IMR-90 (cell line): ENCODE data around the gene BEAN1. TPM values are rescaled to one million over a fixed set of nuclear protein-coding genes. Genes with fewer than 3 reads are reported as not detected.

ENCODE experiments used
- ATAC-seq: fragments of 200-7000 bp; cut with Tn5 transposase; 2 replicates; pipeline ENCODE4 v1.9.1; 2020; ENCODE audit warnings: low read depth, mild to moderate bottlenecking, moderate library complexity
- BruUV-seq: library from RNA; stranded (reverse); fragments of 400-500 nt; replicated peaks from 2 replicates; lab custom pipeline; 2021; lab: Mats Ljungman, UMichigan
- CTCF ChIA-PET: fragments of 300-600 bp; formaldehyde crosslinking; extraction: SDS; loops from one replicate; lab custom pipeline; 2021; ENCODE audit warnings: antibody characterized with exemption; lab: Yijun Ruan, JAX
- POLR2A ChIA-PET: fragments of 300-600 bp; sonication (Branson Sonifier 250); formaldehyde crosslinking; loops from one replicate; lab custom pipeline; 2022; ENCODE audit warnings: antibody characterized with exemption; ENCODE audit not compliant: unreplicated experiment; lab: Charles Lee
- DNase-seq: peaks from one replicate; pipeline ENCODE4 v3.0.0; 2013
- H2AFZ ChIP-seq: replicated peaks from 2 replicates; pipeline ENCODE3; 2013; ENCODE audit warnings: low read length, mild to moderate bottlenecking; ENCODE audit not compliant: poor library complexity
- H2AK5ac ChIP-seq: 2 replicates; pipeline ENCODE4 v1.6.1; 2013; ENCODE audit warnings: low read depth, low read length, inconsistent platforms
- H2AK9ac ChIP-seq: replicated peaks from 2 replicates; pipeline ENCODE3; 2013; ENCODE audit warnings: mild to moderate bottlenecking, low read depth, low read length, moderate library complexity; ENCODE audit not compliant: poor library complexity
- H2BK120ac ChIP-seq: 2 replicates; pipeline ENCODE4 v1.6.1; 2013; ENCODE audit warnings: low read depth, low read length, inconsistent platforms
- H2BK15ac ChIP-seq: 3 replicates; pipeline ENCODE4 v1.6.1; 2013; ENCODE audit warnings: low read depth, low read length, inconsistent platforms
- H2BK20ac ChIP-seq: 2 replicates; pipeline ENCODE4 v1.6.1; 2013; ENCODE audit warnings: low read depth, mild to moderate bottlenecking, inconsistent platforms, low read length, moderate library complexity
- H2BK5ac ChIP-seq: 2 replicates; pipeline ENCODE4 v1.6.1; 2013; ENCODE audit warnings: mild to moderate bottlenecking, low read depth, low read length, inconsistent platforms; ENCODE audit not compliant: poor library complexity, severe bottlenecking
- H3K14ac ChIP-seq: replicated peaks from 2 replicates; pipeline ENCODE4 v1.6.1; 2013; ENCODE audit warnings: low read depth, low read length, inconsistent platforms
- H3K18ac ChIP-seq: 2 replicates; pipeline ENCODE4 v1.6.1; 2013; ENCODE audit warnings: low read depth, low read length, control low read depth
- H3K23ac ChIP-seq: 2 replicates; pipeline ENCODE4 v1.6.1; 2013; ENCODE audit warnings: low read depth, low read length, inconsistent platforms
- H3K27ac ChIP-seq: 2 replicates; pipeline ENCODE4 v1.5.1; 2013; ENCODE audit warnings: mild to moderate bottlenecking, control low read depth, low read length; ENCODE audit not compliant: insufficient read depth
- H3K27me3 ChIP-seq: 2 replicates; pipeline ENCODE4 v1.6.1; 2013; ENCODE audit warnings: low read length; ENCODE audit not compliant: control insufficient read depth, insufficient read depth
- H3K36me3 ChIP-seq: 2 replicates; pipeline ENCODE4 v1.6.1; 2013; ENCODE audit warnings: low read length, mixed read lengths; ENCODE audit not compliant: control insufficient read depth, insufficient read depth
- H3K4ac ChIP-seq: 2 replicates; pipeline ENCODE4 v1.6.1; 2013; ENCODE audit warnings: low read depth, low read length, inconsistent platforms
- H3K4me1 ChIP-seq: 2 replicates; pipeline ENCODE4 v1.6.1; 2013; ENCODE audit warnings: low read length, mixed read lengths; ENCODE audit not compliant: control insufficient read depth, insufficient read depth
- H3K4me2 ChIP-seq: 2 replicates; pipeline ENCODE4 v1.6.1; 2013; ENCODE audit warnings: low read depth, mild to moderate bottlenecking, control low read depth, low read length, moderate library complexity
- H3K4me3 ChIP-seq: 2 replicates; pipeline ENCODE4 v1.5.1; 2013; ENCODE audit warnings: low read depth, mild to moderate bottlenecking, control low read depth, low read length, moderate library complexity; ENCODE audit not compliant: insufficient read depth
- H3K56ac ChIP-seq: 2 replicates; pipeline ENCODE4 v1.6.1; 2013; ENCODE audit warnings: low read length, inconsistent platforms; ENCODE audit not compliant: insufficient read depth; ENCODE audit errors: extremely low read depth
- H3K79me1 ChIP-seq, 2 experiments: 2 replicates each; pipeline ENCODE4 v1.6.1; 2013; ENCODE audit warnings: low read length in 2 of 2, inconsistent platforms in 1 of 2, low read depth in 1 of 2
- H3K9ac ChIP-seq: 2 replicates; pipeline ENCODE4 v1.6.1; 2013; ENCODE audit warnings: low read depth, low read length, control low read depth
- H3K9me1 ChIP-seq: 2 replicates; pipeline ENCODE4 v1.6.1; 2013; ENCODE audit warnings: low read length, inconsistent platforms; ENCODE audit not compliant: insufficient read depth
- H3K9me3 ChIP-seq: 2 replicates; pipeline ENCODE4 v1.6.1; 2013; ENCODE audit warnings: low read length; ENCODE audit not compliant: control insufficient read depth, insufficient read depth
- H4K20me1 ChIP-seq: 2 replicates; pipeline ENCODE4 v1.6.1; 2013; ENCODE audit warnings: low read length, inconsistent platforms; ENCODE audit not compliant: insufficient read depth
- H4K5ac ChIP-seq: 2 replicates; pipeline ENCODE4 v1.6.1; 2013; ENCODE audit warnings: mild to moderate bottlenecking, low read depth, low read length, control low read depth
- H4K8ac ChIP-seq, 2 experiments: 2 replicates each; pipeline ENCODE4 v1.6.1; 2013; ENCODE audit warnings: low read depth in 2 of 2, low read length in 2 of 2, control low read depth in 1 of 2, inconsistent platforms in 1 of 2
- H4K91ac ChIP-seq: 2 replicates; pipeline ENCODE4 v1.6.1; 2013; ENCODE audit warnings: low read depth, low read length, inconsistent platforms; ENCODE audit not compliant: insufficient read depth
- BHLHE40 ChIP-seq: fragments of 150-350 bp; IDR thresholded peaks from 2 replicates; pipeline ENCODE4 v1.6.1; 2016; ENCODE audit warnings: mild to moderate bottlenecking, low read depth, low read length
- CEBPB ChIP-seq: IDR thresholded peaks from 2 replicates; pipeline ENCODE4 v1.6.1; 2012; ENCODE audit warnings: low read depth, low read length, improper control_type of control experiment
- ELK1 ChIP-seq: fragments of 150-350 bp; IDR thresholded peaks from 2 replicates; pipeline ENCODE4 v1.6.1; 2016; ENCODE audit warnings: low read depth, mild to moderate bottlenecking, low read length, moderate library complexity, borderline replicate concordance
- MAFK ChIP-seq: IDR thresholded peaks from 2 replicates; pipeline ENCODE4 v1.6.1; 2012; ENCODE audit warnings: low read depth, low read length, improper control_type of control experiment
- MAZ ChIP-seq: IDR thresholded peaks from 2 replicates; pipeline ENCODE4 v1.6.1; 2012; ENCODE audit warnings: low read depth, mild to moderate bottlenecking, low read length, improper control_type of control experiment, moderate library complexity, borderline replicate concordance
- MXI1 ChIP-seq: IDR thresholded peaks from 2 replicates; pipeline ENCODE4 v1.6.1; 2012; ENCODE audit warnings: low read depth, mild to moderate bottlenecking, low read length, moderate library complexity, borderline replicate concordance
- POLR2A ChIP-seq: IDR thresholded peaks from 2 replicates; pipeline ENCODE4 v1.6.1; 2012; ENCODE audit warnings: mild to moderate bottlenecking, low read depth, low read length
- RAD21 ChIP-seq: IDR thresholded peaks from 2 replicates; pipeline ENCODE4 v1.6.1; 2012; ENCODE audit warnings: low read length, improper control_type of control experiment
- RCOR1 ChIP-seq: IDR thresholded peaks from 2 replicates; pipeline ENCODE4 v1.6.1; 2012; ENCODE audit warnings: mild to moderate bottlenecking, low read length, improper control_type of control experiment; ENCODE audit not compliant: insufficient replicate concordance
- WGBS, 2 experiments: methylation state at CpG; one replicate each; pipeline versions ENCODE4 v1.1.5 to v1.1.7; 2013; ENCODE audit warnings: missing lambda C conversion rate in 2 of 2; ENCODE audit not compliant: insufficient read length in 1 of 2; ENCODE audit errors: extremely low coverage in 2 of 2; 5-methylcytosine and 5-hydroxymethylcytosine counted together
- dilution Hi-C: fragments of 300-500 bp; cut with HindIII; formaldehyde crosslinking; loops from one replicate; pipeline ENCODE4 v1.14.3; 2018; ENCODE audit warnings: low sequenced_read_pairs; ENCODE audit not compliant: unreplicated experiment
- in situ Hi-C: fragments of 300-500 bp; cut with MboI; formaldehyde crosslinking; loops from 3 replicates; pipeline ENCODE4 v1.14.3; 2019; ENCODE audit warnings: low sequenced_read_pairs, inconsistent platforms, mixed read lengths
- intact Hi-C: fragments of 100-400 bp; cut with micrococcal nuclease; formaldehyde crosslinking; loops from 2 replicates; pipeline ENCODE4 v1.10.0; 2022
- polyA plus RNA-seq, 3 experiments: library from polyadenylated mRNA; depleted of rRNA; stranded (reverse); fragments of >200 nt; gene quantifications; 2 replicates each; pipeline ENCODE4 v1.2.3, GENCODE V29; 2012; ENCODE audit warnings: low replicate concordance in 1 of 3
- total RNA-seq: library from RNA; depleted of rRNA; stranded (reverse); fragments of >200 nt; gene quantifications from 2 replicates; pipeline ENCODE4 v1.2.3, GENCODE V29; 2012

Gene BEAN1
- total and polyA plus RNA-seq, 2 of the 4 experiments (the other 2 are of a cell fraction), result not detected

- intact Hi-C loops, result no loop called here
- TF ChIP-seq CEBPB (no peak), MXI1 (no peak), RAD21 (no peak), MAZ (no peak), POLR2A (no peak), MAFK (no peak), ELK1 (no peak), RCOR1 (no peak), BHLHE40 (no peak)
- 60% methylated on average over 2 of the region's 2 CpGs; no CpG with 5 or more reads in 1 of the 2 experiments for WGBS, 2 experiments
Measured at GRCh38 chr16:66489385-66489784, 62.3 kb downstream of the BEAN1 start.

More at GRCh38 chr16:66489385-66489784, 62.3 kb downstream of the BEAN1 start:
- Histone ChIP-seq H3K79me1 (no peaks in the 10 kb centered on the region), H2AFZ (no peak overlapping the region), H2AK9ac (no peak overlapping the region), H4K20me1 (no peaks in the 10 kb centered on the region), H3K4me1 (peaks cover 11% of the 10 kb centered on the region; the same call in 1 of the 2 replicates), H3K18ac (no peak overlapping the region), H2AK5ac (peak overlapping the region; percentile 46; the same call in 1 of the 2 replicates), H3K23ac (no peak overlapping the region), H2BK120ac (no peak overlapping the region), H3K4me3 (no peak overlapping the region), H3K4ac (no peak overlapping the region), H3K14ac (no peak overlapping the region), H4K91ac (no peak overlapping the region), H2BK20ac (no peak overlapping the region), H2BK5ac (no peak overlapping the region), H3K9ac (no peak overlapping the region), H3K27me3 (no peaks in the 10 kb centered on the region), H3K4me2 (no peak overlapping the region), H2BK15ac (no peak overlapping the region), H3K56ac (no peak overlapping the region), H4K5ac (no peak overlapping the region), H3K9me1 (0 out of 2 replicates have a peak, but pooled peaks cover 3% of the 10 kb centered on the region), H3K27ac (no peak overlapping the region), H3K36me3 (no peaks in the 10 kb centered on the region), H3K9me3 (0 out of 2 replicates have a peak, but pooled peaks cover 3% of the 10 kb centered on the region), H4K8ac (no peak overlapping the region)
- ATAC-seq, result no peak
- DNase-seq, result no peak
- no TSS peak for BruUV-seq
- ChIA-PET CTCF (no interaction called here), POLR2A (no interaction called here)
- in situ Hi-C loops, result loop anchor here (5.0 kb wide), 1 partner anchor 82 kb away; no protein-coding TSS in a partner anchor
- dilution Hi-C loops, result no loop called here
